Testis (tissue), 3 donors: ENCODE results near the gene LMAN2L. TPM values are rescaled to one million over a fixed set of nuclear protein-coding genes. Genes with fewer than 3 reads are reported as not detected.

Experiments used
- DNase-seq: peaks from one replicate; pipeline ENCODE4 v3.0.0-alpha.2; 2019
- H3K27ac ChIP-seq, 2 donors: fragments of 200-600 bp; sonication (generic); one replicate each; pipeline ENCODE4 v1.5.1; 2019
- H3K27me3 ChIP-seq: fragments of 200-600 bp; sonication (generic); one replicate; pipeline ENCODE4 v1.5.1; 2019
- H3K36me3 ChIP-seq: fragments of 200-600 bp; sonication (generic); one replicate; pipeline ENCODE4 v1.5.1; 2017; ENCODE audit warnings: low read depth; ENCODE audit errors: missing control alignments
- H3K4me1 ChIP-seq: fragments of 200-600 bp; sonication (generic); one replicate; pipeline ENCODE4 v1.5.1; 2019
- H3K4me3 ChIP-seq, 2 donors: fragments of 200-600 bp; sonication (generic); one replicate each; pipeline ENCODE4 v1.5.1; 2017 to 2019
- H3K9me3 ChIP-seq: fragments of 200-600 bp; sonication (generic); one replicate; pipeline ENCODE4 v1.5.1; 2017
- POLR2A ChIP-seq: fragments of 450-650 bp; IDR thresholded peaks from one replicate; pipeline ENCODE4 v1.6.1; 2017; ENCODE audit warnings: antibody characterized with exemption, mild to moderate bottlenecking, moderate library complexity
- intact Hi-C: fragments of 100-400 bp; cut with DNase I; formaldehyde crosslinking; loops from one replicate; pipeline ENCODE4 v1.15.1; 2023; ENCODE audit warnings: low total_unique reads
- polyA plus RNA-seq: library from polyadenylated mRNA; stranded (reverse); fragments of 350-450 nt; fragmentation: Illumina TruSeq; extraction: RNeasy Lipid Tissue Mini Kit (QIAGEN cat#74804); gene quantifications from one replicate; pipeline ENCODE4 v1.2.3, GENCODE V29; 2014; ENCODE audit warnings: low read depth, low replicate concordance; ENCODE audit not compliant: insufficient read depth
- total RNA-seq, 2 donors: library from RNA; depleted of rRNA; stranded (reverse); fragments of >200 nt; gene quantifications; one replicate each; pipeline ENCODE4 v1.2.3, GENCODE V29; 2016
- TF ChIP-seq, protein P1 (sequence below), 3 experiments: fragments of 450-650 bp in 2 of 3; fragments of 200-600 bp in 1 of 3; sonication (generic) in 1 of 3; IDR thresholded peaks; one replicate each; pipeline ENCODE4 v1.5.1; 2016 to 2019; ENCODE audit warnings: antibody characterized with exemption in 3 of 3, mild to moderate bottlenecking in 2 of 3, moderate library complexity in 1 of 3

The LMAN2L gene
- total and polyA plus RNA-seq, 3 donors from 2014 or later = 24.2 to 25.2 (median 24.5) TPM

DNA sequence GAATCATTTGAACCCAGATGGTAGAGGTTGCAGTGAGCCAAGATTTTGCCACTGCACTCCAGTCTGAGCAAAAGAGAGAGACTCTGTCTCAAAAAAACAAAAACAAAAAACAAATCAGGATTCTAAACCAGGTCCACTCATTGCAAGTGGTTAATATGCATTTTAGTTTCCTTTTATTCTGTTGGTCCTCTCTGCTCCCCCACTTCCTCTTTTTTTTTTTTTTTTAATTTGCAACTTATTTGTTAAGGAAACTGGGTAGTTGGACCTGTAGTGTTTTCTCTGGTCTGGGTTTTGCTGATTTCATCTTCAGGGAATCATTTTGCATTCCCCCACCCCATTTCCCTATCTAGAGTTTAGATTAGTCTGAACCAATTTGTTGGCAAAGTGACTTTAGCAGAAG is 83.3 kb downstream of the LMAN2L start:
- Histone ChIP-seq H3K9me3 (no peaks in the 10 kb centered on the region), H3K27me3 (no peaks in the 10 kb centered on the region)
- no peak for TF ChIP-seq POLR2A
- TF ChIP-seq, protein P1, sequence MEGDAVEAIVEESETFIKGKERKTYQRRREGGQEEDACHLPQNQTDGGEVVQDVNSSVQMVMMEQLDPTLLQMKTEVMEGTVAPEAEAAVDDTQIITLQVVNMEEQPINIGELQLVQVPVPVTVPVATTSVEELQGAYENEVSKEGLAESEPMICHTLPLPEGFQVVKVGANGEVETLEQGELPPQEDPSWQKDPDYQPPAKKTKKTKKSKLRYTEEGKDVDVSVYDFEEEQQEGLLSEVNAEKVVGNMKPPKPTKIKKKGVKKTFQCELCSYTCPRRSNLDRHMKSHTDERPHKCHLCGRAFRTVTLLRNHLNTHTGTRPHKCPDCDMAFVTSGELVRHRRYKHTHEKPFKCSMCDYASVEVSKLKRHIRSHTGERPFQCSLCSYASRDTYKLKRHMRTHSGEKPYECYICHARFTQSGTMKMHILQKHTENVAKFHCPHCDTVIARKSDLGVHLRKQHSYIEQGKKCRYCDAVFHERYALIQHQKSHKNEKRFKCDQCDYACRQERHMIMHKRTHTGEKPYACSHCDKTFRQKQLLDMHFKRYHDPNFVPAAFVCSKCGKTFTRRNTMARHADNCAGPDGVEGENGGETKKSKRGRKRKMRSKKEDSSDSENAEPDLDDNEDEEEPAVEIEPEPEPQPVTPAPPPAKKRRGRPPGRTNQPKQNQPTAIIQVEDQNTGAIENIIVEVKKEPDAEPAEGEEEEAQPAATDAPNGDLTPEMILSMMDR (IDR thresholded peaks at IDR 0.05) = no peak

More for the DNA sequence above, 83.3 kb downstream of the LMAN2L start:
- H3K36me3 ChIP-seq = no peaks in the 10 kb centered on the region
- H3K4me3 ChIP-seq = no peak overlapping the region
- DNase-seq = no peak
- no peaks in the 10 kb centered on the region for H3K4me1 ChIP-seq
- intact Hi-C loops = no loop called here
- H3K27ac ChIP-seq = no peak overlapping the region

Other genes with a start within 250 kb of the LMAN2L start
- gene NEURL3, start 234.7 kb downstream of the LMAN2L start, total RNA-seq = 1 to 10 TPM; 1.3 to 1.7 TPM
- 0.78 TPM for gene NEURL3, start 234.7 kb downstream of the LMAN2L start, polyA plus RNA-seq
- gene ARID5A, start 203.3 kb downstream of the LMAN2L start, total RNA-seq = 10 to 100 TPM; 31.7 to 33.7 TPM
- gene ARID5A, start 203.3 kb downstream of the LMAN2L start, polyA plus RNA-seq = 20.1 TPM
- 100 to 1,000 TPM in 1 of 2 donors, 10 to 100 TPM in 1; 78.7 to 102 TPM for gene KANSL3, start 101.8 kb downstream of the LMAN2L start, total RNA-seq
- 108 TPM for gene KANSL3, start 101.8 kb downstream of the LMAN2L start, polyA plus RNA-seq
- 10 to 100 TPM in 1 of 2 donors, 1 to 10 TPM in 1; 7.1 to 15.3 TPM for gene FER1L5, start 97.3 kb downstream of the LMAN2L start, total RNA-seq
- gene FER1L5, start 97.3 kb downstream of the LMAN2L start, polyA plus RNA-seq = 15.0 TPM
- 10 to 100 TPM; 18.0 to 18.4 TPM for gene CNNM4, start 20.8 kb upstream of the LMAN2L start, total RNA-seq
- 21.8 TPM for gene CNNM4, start 20.8 kb upstream of the LMAN2L start, polyA plus RNA-seq
- gene CNNM3, start 76.2 kb upstream of the LMAN2L start, total RNA-seq = 10 to 100 TPM; 32.2 to 33.6 TPM
- 33.5 TPM for gene CNNM3, start 76.2 kb upstream of the LMAN2L start, polyA plus RNA-seq
- gene ANKRD23, start 104.0 kb upstream of the LMAN2L start, total RNA-seq = 1 to 10 TPM; 5.3 to 6.8 TPM
- 7.5 TPM for gene ANKRD23, start 104.0 kb upstream of the LMAN2L start, polyA plus RNA-seq
- gene ANKRD39, start 118.0 kb upstream of the LMAN2L start, total RNA-seq = 10 to 100 TPM; 13.9 to 16.4 TPM
- 8.9 TPM for gene ANKRD39, start 118.0 kb upstream of the LMAN2L start, polyA plus RNA-seq
- 10 to 100 TPM; 11.4 to 17.6 TPM for gene SEMA4C, start 130.0 kb upstream of the LMAN2L start, total RNA-seq
- gene SEMA4C, start 130.0 kb upstream of the LMAN2L start, polyA plus RNA-seq = 10.5 TPM
- 10 to 100 TPM; 19.7 to 20.6 TPM for gene FAM178B, start 246.5 kb upstream of the LMAN2L start, total RNA-seq
- 11.6 TPM for gene FAM178B, start 246.5 kb upstream of the LMAN2L start, polyA plus RNA-seq